A673 (cell line): ENCODE measurements around the gene MEIOC.

Experiments used
- EZH2 ChIP-seq: fragments of 200-600 bp; sonication (generic); IDR thresholded peaks from 2 replicates; pipeline ENCODE4 v1.6.1; 2017; ENCODE audit warnings: borderline replicate concordance, low read depth, mild to moderate bottlenecking, mixed read lengths, antibody characterized with exemption, low read length; ENCODE audit not compliant: poor library complexity, severe bottlenecking
- TF ChIP-seq, protein P1 (sequence below): fragments of 300-800, 200-600 bp; sonication (generic); conservative IDR thresholded peaks from 2 replicates; pipeline ENCODE4 v1.5.1; 2017; ENCODE audit warnings: low read depth, mild to moderate bottlenecking, antibody characterized with exemption, low read length, moderate library complexity, mixed read lengths

DNA sequence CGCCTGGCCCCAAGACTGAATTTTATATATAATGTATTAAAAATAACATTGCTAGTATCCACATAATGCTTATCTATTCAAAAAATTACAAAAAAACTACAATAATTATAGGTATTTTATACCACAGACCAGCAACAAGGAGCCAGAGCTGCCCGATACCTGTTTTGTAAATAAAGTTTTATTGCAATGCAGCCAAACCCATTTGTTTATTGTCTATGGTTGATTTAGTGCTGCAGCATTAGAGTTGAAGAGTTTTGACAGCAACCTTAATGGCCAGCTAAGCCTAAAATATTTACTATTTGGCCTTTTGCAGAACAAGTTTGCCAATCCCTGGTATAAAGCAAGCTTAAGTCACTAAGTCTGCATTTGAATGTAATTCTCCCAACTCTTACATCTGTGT lies 5.6 kb downstream of the MEIOC start:
- TF ChIP-seq, protein P1, sequence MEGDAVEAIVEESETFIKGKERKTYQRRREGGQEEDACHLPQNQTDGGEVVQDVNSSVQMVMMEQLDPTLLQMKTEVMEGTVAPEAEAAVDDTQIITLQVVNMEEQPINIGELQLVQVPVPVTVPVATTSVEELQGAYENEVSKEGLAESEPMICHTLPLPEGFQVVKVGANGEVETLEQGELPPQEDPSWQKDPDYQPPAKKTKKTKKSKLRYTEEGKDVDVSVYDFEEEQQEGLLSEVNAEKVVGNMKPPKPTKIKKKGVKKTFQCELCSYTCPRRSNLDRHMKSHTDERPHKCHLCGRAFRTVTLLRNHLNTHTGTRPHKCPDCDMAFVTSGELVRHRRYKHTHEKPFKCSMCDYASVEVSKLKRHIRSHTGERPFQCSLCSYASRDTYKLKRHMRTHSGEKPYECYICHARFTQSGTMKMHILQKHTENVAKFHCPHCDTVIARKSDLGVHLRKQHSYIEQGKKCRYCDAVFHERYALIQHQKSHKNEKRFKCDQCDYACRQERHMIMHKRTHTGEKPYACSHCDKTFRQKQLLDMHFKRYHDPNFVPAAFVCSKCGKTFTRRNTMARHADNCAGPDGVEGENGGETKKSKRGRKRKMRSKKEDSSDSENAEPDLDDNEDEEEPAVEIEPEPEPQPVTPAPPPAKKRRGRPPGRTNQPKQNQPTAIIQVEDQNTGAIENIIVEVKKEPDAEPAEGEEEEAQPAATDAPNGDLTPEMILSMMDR = no peak
- TF ChIP-seq EZH2 = no peak
